ENCODE results near the gene ITIH3. TPM values are rescaled to one million over a fixed set of nuclear protein-coding genes. Genes with fewer than 3 reads are reported as not detected.

ITIH3 gene
- polyA plus RNA-seq, 1 of the 3 experiments (the other 2 are of a cell fraction): 4.3 TPM

DNA sequence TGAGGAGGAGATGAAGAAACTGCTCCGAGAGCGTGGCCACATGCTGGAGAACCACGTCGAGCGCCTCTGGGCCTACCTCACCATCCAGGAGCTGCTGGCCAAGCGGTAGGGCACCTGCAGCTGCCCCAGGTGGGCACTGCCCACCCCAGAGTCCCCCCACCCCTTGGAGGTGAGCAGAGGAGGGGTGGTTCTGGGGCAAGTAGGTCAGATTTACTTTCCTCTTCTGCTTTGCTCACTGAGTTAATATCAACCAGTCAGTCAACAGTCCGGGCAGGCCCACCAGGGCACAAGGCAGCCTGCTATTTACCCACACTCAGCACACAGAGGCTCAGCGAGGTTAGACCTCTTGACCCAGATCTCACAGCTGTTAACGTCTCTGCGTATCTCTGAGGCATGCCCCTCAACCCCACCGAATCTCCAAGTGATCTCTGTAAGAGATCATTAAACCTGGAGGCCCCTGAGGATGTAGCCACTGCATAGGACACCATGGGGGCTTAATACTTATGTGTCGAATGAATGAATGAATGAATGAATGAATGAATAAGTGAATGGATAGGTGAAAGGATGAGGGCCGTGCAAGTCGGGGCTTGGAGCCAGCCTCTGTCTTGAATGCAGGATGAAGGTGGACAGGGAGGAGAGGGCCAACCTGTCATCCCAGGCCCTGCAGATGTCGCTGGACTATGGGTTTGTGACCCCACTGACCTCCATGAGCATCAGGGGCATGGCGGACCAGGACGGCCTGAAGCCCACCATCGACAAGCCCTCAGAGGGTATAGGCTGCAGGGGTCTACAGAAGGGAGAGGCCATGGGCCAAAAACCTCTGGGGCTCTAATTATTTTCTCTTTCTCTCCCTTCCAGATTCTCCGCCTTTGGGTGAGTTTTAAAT, 8.0 kb upstream of the ITIH3 start (continued):
- TF ChIP-seq GABPA (IDR thresholded peaks at IDR 0.05; ENCODE audit: low read depth) (no peak), CHD2 (IDR thresholded peaks at IDR 0.05; ENCODE audit: low read length, partially characterized antibody) (no peak), RCOR1 (IDR thresholded peaks at IDR 0.05; ENCODE audit: low read length) (no peak), NRF1 (IDR thresholded peaks at IDR 0.05; ENCODE audit: low read depth, low read length) (no peak), EP300 (IDR thresholded peaks at IDR 0.05; ENCODE audit: borderline replicate concordance in 1 of 2, low read depth in 1 of 2, low read length in 1 of 2) (no peak), MXI1 (IDR thresholded peaks at IDR 0.05; ENCODE audit: low read depth, low read length) (no peak)
- TF ChIP-seq, protein P1, sequence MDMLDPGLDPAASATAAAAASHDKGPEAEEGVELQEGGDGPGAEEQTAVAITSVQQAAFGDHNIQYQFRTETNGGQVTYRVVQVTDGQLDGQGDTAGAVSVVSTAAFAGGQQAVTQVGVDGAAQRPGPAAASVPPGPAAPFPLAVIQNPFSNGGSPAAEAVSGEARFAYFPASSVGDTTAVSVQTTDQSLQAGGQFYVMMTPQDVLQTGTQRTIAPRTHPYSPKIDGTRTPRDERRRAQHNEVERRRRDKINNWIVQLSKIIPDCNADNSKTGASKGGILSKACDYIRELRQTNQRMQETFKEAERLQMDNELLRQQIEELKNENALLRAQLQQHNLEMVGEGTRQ (IDR thresholded peaks at IDR 0.05; ENCODE audit: borderline replicate concordance, low read depth, low read length): no peak
- TF ChIP-seq, protein P2, sequence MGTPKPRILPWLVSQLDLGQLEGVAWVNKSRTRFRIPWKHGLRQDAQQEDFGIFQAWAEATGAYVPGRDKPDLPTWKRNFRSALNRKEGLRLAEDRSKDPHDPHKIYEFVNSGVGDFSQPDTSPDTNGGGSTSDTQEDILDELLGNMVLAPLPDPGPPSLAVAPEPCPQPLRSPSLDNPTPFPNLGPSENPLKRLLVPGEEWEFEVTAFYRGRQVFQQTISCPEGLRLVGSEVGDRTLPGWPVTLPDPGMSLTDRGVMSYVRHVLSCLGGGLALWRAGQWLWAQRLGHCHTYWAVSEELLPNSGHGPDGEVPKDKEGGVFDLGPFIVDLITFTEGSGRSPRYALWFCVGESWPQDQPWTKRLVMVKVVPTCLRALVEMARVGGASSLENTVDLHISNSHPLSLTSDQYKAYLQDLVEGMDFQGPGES (IDR thresholded peaks at IDR 0.05; ENCODE audit: low read depth, low read length): no peak
- TF ChIP-seq, protein P3, sequence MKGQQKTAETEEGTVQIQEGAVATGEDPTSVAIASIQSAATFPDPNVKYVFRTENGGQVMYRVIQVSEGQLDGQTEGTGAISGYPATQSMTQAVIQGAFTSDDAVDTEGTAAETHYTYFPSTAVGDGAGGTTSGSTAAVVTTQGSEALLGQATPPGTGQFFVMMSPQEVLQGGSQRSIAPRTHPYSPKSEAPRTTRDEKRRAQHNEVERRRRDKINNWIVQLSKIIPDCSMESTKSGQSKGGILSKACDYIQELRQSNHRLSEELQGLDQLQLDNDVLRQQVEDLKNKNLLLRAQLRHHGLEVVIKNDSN (IDR thresholded peaks at IDR 0.05; ENCODE audit: borderline replicate concordance, low read depth): no peak

DNA sequence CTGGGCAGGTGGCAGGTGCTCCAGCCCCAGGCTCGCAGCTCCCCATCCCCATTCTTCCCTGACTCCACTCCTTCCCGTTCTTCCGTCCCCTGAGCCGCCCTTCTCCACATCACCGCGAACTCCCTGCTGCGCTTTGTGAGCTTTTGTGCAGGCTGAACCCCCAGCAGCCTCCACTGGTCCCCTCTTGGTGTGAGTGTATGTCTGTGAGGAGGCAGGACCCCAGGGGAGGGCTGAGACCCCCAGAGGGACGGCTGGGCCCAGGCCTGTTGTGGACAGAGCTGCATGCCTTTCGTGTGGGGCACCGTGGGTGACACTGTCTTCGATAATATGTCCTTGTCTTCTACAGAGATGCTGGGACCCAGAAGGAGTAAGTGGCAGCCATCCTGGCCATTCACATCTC, 7.3 kb upstream of the ITIH3 start:
- H3K4me2 ChIP-seq: no peak overlapping the region
- no peaks in the 10 kb centered on the region for H3F3A ChIP-seq (replicated peaks; ENCODE audit: insufficient read depth)
- no peaks in the 10 kb centered on the region for H3K79me2 ChIP-seq (ENCODE audit: insufficient read depth)
- H3K9ac ChIP-seq: no peak overlapping the region
- TF ChIP-seq GATA2 (CRISPR knock-in tag; IDR thresholded peaks at IDR 0.05): no peak
- no peak for TF ChIP-seq RFX5 (IDR thresholded peaks at IDR 0.05; ENCODE audit: low read length)
- no peak for TF ChIP-seq JUND (IDR thresholded peaks at IDR 0.05)
- TF ChIP-seq, protein P4, sequence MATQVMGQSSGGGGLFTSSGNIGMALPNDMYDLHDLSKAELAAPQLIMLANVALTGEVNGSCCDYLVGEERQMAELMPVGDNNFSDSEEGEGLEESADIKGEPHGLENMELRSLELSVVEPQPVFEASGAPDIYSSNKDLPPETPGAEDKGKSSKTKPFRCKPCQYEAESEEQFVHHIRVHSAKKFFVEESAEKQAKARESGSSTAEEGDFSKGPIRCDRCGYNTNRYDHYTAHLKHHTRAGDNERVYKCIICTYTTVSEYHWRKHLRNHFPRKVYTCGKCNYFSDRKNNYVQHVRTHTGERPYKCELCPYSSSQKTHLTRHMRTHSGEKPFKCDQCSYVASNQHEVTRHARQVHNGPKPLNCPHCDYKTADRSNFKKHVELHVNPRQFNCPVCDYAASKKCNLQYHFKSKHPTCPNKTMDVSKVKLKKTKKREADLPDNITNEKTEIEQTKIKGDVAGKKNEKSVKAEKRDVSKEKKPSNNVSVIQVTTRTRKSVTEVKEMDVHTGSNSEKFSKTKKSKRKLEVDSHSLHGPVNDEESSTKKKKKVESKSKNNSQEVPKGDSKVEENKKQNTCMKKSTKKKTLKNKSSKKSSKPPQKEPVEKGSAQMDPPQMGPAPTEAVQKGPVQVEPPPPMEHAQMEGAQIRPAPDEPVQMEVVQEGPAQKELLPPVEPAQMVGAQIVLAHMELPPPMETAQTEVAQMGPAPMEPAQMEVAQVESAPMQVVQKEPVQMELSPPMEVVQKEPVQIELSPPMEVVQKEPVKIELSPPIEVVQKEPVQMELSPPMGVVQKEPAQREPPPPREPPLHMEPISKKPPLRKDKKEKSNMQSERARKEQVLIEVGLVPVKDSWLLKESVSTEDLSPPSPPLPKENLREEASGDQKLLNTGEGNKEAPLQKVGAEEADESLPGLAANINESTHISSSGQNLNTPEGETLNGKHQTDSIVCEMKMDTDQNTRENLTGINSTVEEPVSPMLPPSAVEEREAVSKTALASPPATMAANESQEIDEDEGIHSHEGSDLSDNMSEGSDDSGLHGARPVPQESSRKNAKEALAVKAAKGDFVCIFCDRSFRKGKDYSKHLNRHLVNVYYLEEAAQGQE (IDR thresholded peaks at IDR 0.05; ENCODE audit: low read depth, low read length): no peak
- no peak for TF ChIP-seq ELF1 (IDR thresholded peaks at IDR 0.05)
- TF ChIP-seq TAF1 (IDR thresholded peaks at IDR 0.05; ENCODE audit: borderline replicate concordance, low read depth, low read length): no peak
- TF ChIP-seq RAD21 (IDR thresholded peaks at IDR 0.05; ENCODE audit: low read length): no peak
- TF ChIP-seq, protein P3 (IDR thresholded peaks at IDR 0.05; ENCODE audit: borderline replicate concordance, low read depth): no peak
- no peak for TF ChIP-seq SIN3A (IDR thresholded peaks at IDR 0.05; ENCODE audit: borderline replicate concordance, low read depth, low read length)
- TF ChIP-seq GABPA (IDR thresholded peaks at IDR 0.05; ENCODE audit: low read depth): no peak
- no peak for TF ChIP-seq EP300 (IDR thresholded peaks at IDR 0.05; ENCODE audit: borderline replicate concordance in 1 of 2, low read depth in 1 of 2, low read length in 1 of 2)
- no peak overlapping the region for H3K27ac ChIP-seq (ENCODE audit: low read depth in 2 of 2, low read length in 1 of 2)
- 71% methylated on average over 10 of the region's 11 CpGs for WGBS (ENCODE audit: low lambda C conversion rate)
- no peak for DNase-seq
- ChIA-PET POLR2A (no interaction called here), CTCF (interaction anchor here (1.5 kb wide), 1 partner anchor 24 kb away, joined by 3 read pairs; no protein-coding TSS in a partner anchor)
- no peak overlapping the region for H3K4me3 ChIP-seq (ENCODE audit: low read depth in 2 of 2, low read length in 1 of 2)
- H4K20me1 ChIP-seq (ENCODE audit: insufficient read depth): no peaks in the 10 kb centered on the region
- H3K9me3 ChIP-seq: no peaks in the 10 kb centered on the region
- no peaks in the 10 kb centered on the region for H3K36me3 ChIP-seq (replicated peaks in 1 of 2; ENCODE audit: control insufficient read depth in 1 of 2, insufficient read depth in 2 of 2, low read length in 1 of 2)
- no peaks in the 10 kb centered on the region for H3K9me2 ChIP-seq
- H3K27me3 ChIP-seq (ENCODE audit: insufficient read depth): no peaks in the 10 kb centered on the region
- H3K4me1 ChIP-seq (ENCODE audit: control insufficient read depth in 1 of 2, insufficient read depth in 2 of 2, low read depth in 1 of 2, low read length in 1 of 2): no peaks in the 10 kb centered on the region
- no peak overlapping the region for H2AFZ ChIP-seq (ENCODE audit: low read depth)
